CD4-positive, alpha-beta T cell treated with Interleukin-17A for 4 hours (primary cell): ENCODE data around the gene RPL32.
"Not testable (repeated sequence)": the region's sequence is repeated elsewhere in the genome, so short reads cannot be mapped to it uniquely, and the experiment has no call there.

ENCODE experiments used
- DNase-seq: peaks from one replicate; pipeline ENCODE4 v3.0.0-alpha.2; 2020; ENCODE audit warnings: mixed read lengths

RPL32 gene

GRCh38 chr3:12841149-12841969 lies at the start of gene RPL32:
Gene RPL32 (minus strand): TSS chr3:12841565. CDS start chr3:12840237, 1,328 bp downstream.
- peak; percentile 85 for DNase-seq

- no peak for DNase-seq
These were observed 49.4 kb upstream of the RPL32 start for GRCh38 chr3:12890610-12891390.

- no peak for DNase-seq
These were observed 45.4 kb upstream of the RPL32 start for GRCh38 chr3:12886736-12887135.

GRCh38 chr3:12886106-12886679 lies 44.8 kb upstream of the RPL32 start:
- no peak for DNase-seq

GRCh38 chr3:12885583-12885930 lies 44.2 kb upstream of the RPL32 start:
- DNase-seq = no peak

- DNase-seq = no peak
These were observed 43.6 kb upstream of the RPL32 start for GRCh38 chr3:12884790-12885582.

GRCh38 chr3:12884186-12884680 lies 42.9 kb upstream of the RPL32 start:
- no peak for DNase-seq

GRCh38 chr3:12882336-12883310 lies 41.3 kb upstream of the RPL32 start:
- no peak for DNase-seq

GRCh38 chr3:12881858-12882257 lies 40.5 kb upstream of the RPL32 start:
- not testable (repeated sequence) for DNase-seq

- DNase-seq = no peak
These were observed 37.9 kb upstream of the RPL32 start for GRCh38 chr3:12879191-12879815.

- DNase-seq = not testable (repeated sequence)
These were observed 37.4 kb upstream of the RPL32 start for GRCh38 chr3:12878758-12879157.

GRCh38 chr3:12878141-12878574 lies 36.8 kb upstream of the RPL32 start:
- no peak for DNase-seq

GRCh38 chr3:12877040-12877439 lies 35.7 kb upstream of the RPL32 start:
- no peak for DNase-seq

- DNase-seq = peak; percentile 36
These were observed 34.8 kb upstream of the RPL32 start for GRCh38 chr3:12875857-12876836.

GRCh38 chr3:12871404-12871983 lies 30.1 kb upstream of the RPL32 start:
- DNase-seq = no peak

- DNase-seq = peak; percentile 18
These were observed 29.6 kb upstream of the RPL32 start for GRCh38 chr3:12870942-12871341.

GRCh38 chr3:12869035-12869621 lies 27.8 kb upstream of the RPL32 start:
- DNase-seq = peak; percentile 56
